ENCODE data around the gene STARD3. TPM values are rescaled to one million over a fixed set of nuclear protein-coding genes. Genes with fewer than 3 reads are reported as not detected.

STARD3 gene
- total and polyA plus RNA-seq, 2 experiments from 2014 or later: 61.6 to 90.3 TPM

- H3K27ac ChIP-seq: peak overlapping the region; percentile 43
- 43% methylated on average over 12 of the region's 12 CpGs for WGBS (ENCODE audit: low lambda C conversion rate, missing lambda C conversion rate)
- H3K9me2 ChIP-seq (replicated peaks; ENCODE audit: insufficient read depth): no peaks in the 10 kb centered on the region
- H4K20me1 ChIP-seq (ENCODE audit: insufficient read depth, poor library complexity, severe bottlenecking): peaks cover 58% of the 10 kb centered on the region
- no peak overlapping the region for H2AFZ ChIP-seq
- no peak for TF ChIP-seq EZH2phosphoT487 (IDR thresholded peaks at IDR 0.05; ENCODE audit: low read depth, severe bottlenecking, unreplicated experiment)
- no peak overlapping the region for H3K4me3 ChIP-seq
- H3K79me2 ChIP-seq: peaks cover 86% of the 10 kb centered on the region
- peak overlapping the region; percentile 88 for H3K4me2 ChIP-seq
- H3K36me3 ChIP-seq (replicated peaks; ENCODE audit: insufficient read depth, low read depth): no peaks in the 10 kb centered on the region
- DNase-seq (ENCODE audit: low spot score): no peak
- no peaks in the 10 kb centered on the region for H3K9me3 ChIP-seq (ENCODE audit: low read depth)
- peaks cover 55% of the 10 kb centered on the region for H3K4me1 ChIP-seq (ENCODE audit: insufficient read depth)
- H3K27me3 ChIP-seq: no peaks in the 10 kb centered on the region
These were observed 66.3 kb downstream of the STARD3 start for GRCh38 chr17:39702901-39703893.

GRCh38 chr17:39703913-39704312 lies 67.0 kb downstream of the STARD3 start:
- 93% methylated on average over 5 of the region's 5 CpGs for WGBS (ENCODE audit: low lambda C conversion rate, missing lambda C conversion rate)
- no peaks in the 10 kb centered on the region for H3K9me2 ChIP-seq (replicated peaks; ENCODE audit: insufficient read depth)
- H3K9me3 ChIP-seq (ENCODE audit: low read depth): no peaks in the 10 kb centered on the region
- no peak overlapping the region for H2AFZ ChIP-seq
- peak overlapping the region; percentile 88 for H3K4me2 ChIP-seq
- peak overlapping the region; percentile 43 for H3K27ac ChIP-seq
- TF ChIP-seq CTCF (IDR thresholded peaks at IDR 0.05; ENCODE audit: poor library complexity) (no peak), EZH2phosphoT487 (IDR thresholded peaks at IDR 0.05; ENCODE audit: low read depth, severe bottlenecking, unreplicated experiment) (no peak), EZH2 (IDR thresholded peaks at IDR 0.05; ENCODE audit: borderline replicate concordance) (no peak)
- no peak overlapping the region for H3K4me3 ChIP-seq
- DNase-seq (ENCODE audit: low spot score): no peak
- H4K20me1 ChIP-seq (ENCODE audit: insufficient read depth, poor library complexity, severe bottlenecking): peaks cover 58% of the 10 kb centered on the region
- H3K36me3 ChIP-seq (replicated peaks; ENCODE audit: insufficient read depth, low read depth): no peaks in the 10 kb centered on the region
- no peaks in the 10 kb centered on the region for H3K27me3 ChIP-seq
- peaks cover 80% of the 10 kb centered on the region for H3K79me2 ChIP-seq
- H3K4me1 ChIP-seq (ENCODE audit: insufficient read depth): peaks cover 55% of the 10 kb centered on the region

- no peak overlapping the region for H3K4me3 ChIP-seq
These were observed 68.0 kb downstream of the STARD3 start for GRCh38 chr17:39704821-39705551.

More at GRCh38 chr17:39704821-39705551, 68.0 kb downstream of the STARD3 start:
- H3K27ac ChIP-seq: no peak overlapping the region
- H3K79me2 ChIP-seq: peaks cover 70% of the 10 kb centered on the region
- no peak for DNase-seq (ENCODE audit: low spot score)
- no peaks in the 10 kb centered on the region for H3K27me3 ChIP-seq
- H2AFZ ChIP-seq: no peak overlapping the region
- H3K36me3 ChIP-seq (replicated peaks; ENCODE audit: insufficient read depth, low read depth): no peaks in the 10 kb centered on the region
- no peaks in the 10 kb centered on the region for H3K9me2 ChIP-seq (replicated peaks; ENCODE audit: insufficient read depth)
- TF ChIP-seq CTCF (IDR thresholded peaks at IDR 0.05; ENCODE audit: poor library complexity): no peak
- no peak for TF ChIP-seq EZH2 (IDR thresholded peaks at IDR 0.05; ENCODE audit: borderline replicate concordance)
- TF ChIP-seq EZH2phosphoT487 (IDR thresholded peaks at IDR 0.05; ENCODE audit: low read depth, severe bottlenecking, unreplicated experiment): no peak
- 73% methylated on average over 11 of the region's 11 CpGs for WGBS (ENCODE audit: low lambda C conversion rate, missing lambda C conversion rate)
- peaks cover 48% of the 10 kb centered on the region for H3K4me1 ChIP-seq (ENCODE audit: insufficient read depth)
- peak overlapping the region; percentile 41 for H3K4me2 ChIP-seq
- peaks cover 58% of the 10 kb centered on the region for H4K20me1 ChIP-seq (ENCODE audit: insufficient read depth, poor library complexity, severe bottlenecking)
- no peaks in the 10 kb centered on the region for H3K9me3 ChIP-seq (ENCODE audit: low read depth)

Measured in hepatocyte (in vitro differentiated cells).